ENCODE results near the gene RFX5.

RFX5 gene

GRCh38 chr1:151325231-151325630 lies 21.8 kb downstream of the RFX5 start:
- DNase-seq (ENCODE audit: low spot score), result no peak

GRCh38 chr1:151324390-151324930 lies 22.6 kb downstream of the RFX5 start:
- no peak for DNase-seq (ENCODE audit: low spot score)

GRCh38 chr1:151318975-151319374 lies 28.1 kb downstream of the RFX5 start:
- DNase-seq (ENCODE audit: low spot score), result no peak

DNA sequence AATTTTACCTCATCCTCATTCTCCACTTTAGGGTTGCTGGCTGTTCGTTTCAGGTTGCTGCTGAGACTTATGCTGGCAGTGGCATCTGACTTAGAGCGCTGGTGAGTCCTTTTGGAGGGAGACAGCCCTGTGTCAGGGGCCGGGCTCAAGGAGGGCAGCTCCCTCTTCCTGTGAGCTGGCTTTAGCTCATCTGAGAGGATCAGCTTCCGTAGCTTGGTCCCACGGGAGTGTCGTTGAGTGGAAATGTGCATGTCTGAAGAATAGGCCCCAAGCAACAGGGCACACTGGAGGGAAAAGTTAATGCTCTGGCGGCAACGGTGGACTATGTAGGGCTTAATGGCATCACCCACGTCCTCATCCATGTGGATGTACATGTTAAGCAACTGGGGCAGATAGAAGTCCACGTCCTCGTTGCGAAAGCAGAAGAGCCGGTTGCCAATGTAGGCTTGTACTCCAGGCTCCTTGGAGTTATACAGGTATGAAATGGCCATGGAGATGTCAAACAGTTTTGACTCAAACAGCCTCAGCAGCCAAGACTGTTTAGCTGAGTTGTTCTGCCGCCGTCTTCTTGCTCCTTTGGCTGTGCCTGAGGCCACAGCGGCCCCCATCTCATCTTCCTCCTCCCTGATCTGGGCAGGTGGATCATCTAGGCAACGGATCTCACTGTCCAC lies 31.4 kb downstream of the RFX5 start:
- DNase-seq (ENCODE audit: low spot score), result no peak

DNA sequence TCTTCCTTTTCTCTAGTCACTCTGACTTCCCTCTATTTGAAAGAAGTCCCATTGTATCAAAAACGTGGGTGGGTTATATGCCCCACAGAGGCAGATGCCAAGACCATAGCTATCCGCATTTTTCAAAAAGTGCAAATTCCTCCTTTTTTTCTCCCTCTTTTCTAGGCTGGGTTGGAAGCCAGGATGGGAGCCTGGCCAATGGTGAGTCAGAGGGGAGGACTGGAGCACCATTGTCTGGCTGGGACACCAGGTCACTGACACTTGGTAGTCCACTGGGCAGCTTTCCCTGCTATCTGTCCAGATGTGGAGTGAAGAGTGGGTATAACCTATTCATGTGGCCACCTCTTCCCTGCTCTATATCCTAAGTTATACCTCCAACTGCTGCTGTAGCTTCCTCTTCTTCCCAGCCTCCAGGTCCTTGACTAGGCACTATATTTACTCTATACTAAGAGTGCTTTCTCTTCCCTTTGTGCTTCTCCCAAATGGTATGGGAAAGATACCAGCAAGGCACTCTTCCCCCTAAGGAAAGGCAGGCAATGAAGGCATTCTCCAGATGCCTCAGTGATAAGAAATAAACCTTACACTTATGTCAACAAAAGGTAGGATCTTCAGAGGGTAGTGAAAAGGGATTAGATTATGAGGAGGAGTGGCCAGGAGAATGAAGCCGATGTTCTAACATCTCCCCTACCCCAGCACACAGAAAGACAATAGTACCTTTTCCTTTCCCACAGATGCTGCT lies 32.7 kb downstream of the RFX5 start:
- no peak for DNase-seq (ENCODE audit: low spot score)

GRCh38 chr1:151313501-151313900 lies 33.6 kb downstream of the RFX5 start:
- no peak for DNase-seq (ENCODE audit: low spot score)

GRCh38 chr1:151312826-151313225 lies 34.2 kb downstream of the RFX5 start:
- no peak for DNase-seq (ENCODE audit: low spot score)

DNA sequence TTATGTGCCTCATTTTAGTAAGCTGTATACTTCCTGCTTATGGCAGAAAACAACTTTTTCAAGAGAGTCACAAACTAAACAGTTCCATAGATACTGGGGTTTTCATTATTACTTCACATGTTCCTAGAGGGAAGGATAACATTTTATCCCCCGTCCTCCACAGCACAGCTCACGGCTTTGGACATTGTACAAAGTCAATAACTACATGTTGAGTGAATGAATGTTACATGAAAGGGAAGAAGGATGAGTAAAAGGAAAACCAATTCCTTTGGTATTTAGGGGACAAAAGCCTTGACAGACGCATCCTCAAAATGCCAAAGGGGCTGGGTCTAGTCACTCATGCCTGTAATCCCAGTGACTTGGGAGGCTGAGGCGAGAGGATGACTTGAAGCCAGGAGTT lies 34.6 kb downstream of the RFX5 start:
- no peak for DNase-seq (ENCODE audit: low spot score)

DNA sequence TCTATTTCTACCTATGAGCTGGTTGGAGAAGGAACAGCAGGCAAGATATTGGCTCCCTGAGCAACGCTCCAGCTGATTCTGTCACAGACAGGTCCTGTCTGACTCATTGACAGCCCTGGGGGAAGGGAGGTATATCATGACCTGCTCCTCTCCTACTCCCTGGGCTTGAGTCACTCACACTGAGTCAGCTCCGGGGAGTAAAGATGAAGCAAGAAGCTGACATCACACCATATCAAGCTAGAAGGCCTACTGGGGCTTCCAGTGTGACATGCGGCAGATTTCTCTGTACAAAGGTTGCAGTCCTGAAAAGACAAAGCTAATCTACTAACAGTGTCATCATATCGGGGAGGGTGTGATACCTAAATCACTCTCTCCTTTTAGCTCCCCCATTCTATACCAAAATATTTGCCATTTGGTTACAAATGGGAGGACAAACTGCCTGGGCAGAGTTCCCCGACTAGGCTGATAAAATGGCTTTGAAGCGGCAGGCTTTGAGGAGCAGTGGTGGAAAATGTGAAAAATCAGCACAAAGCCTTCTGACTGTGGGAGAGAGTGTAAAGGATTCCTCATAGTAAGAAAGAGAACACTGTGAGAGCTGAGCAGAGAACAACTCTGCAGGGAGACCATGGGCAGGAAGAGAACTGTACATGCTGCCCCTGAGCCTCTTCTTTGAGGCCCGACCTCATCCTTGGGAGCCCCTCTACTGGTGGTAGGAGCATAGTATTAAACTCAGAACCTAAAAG lies 35.3 kb downstream of the RFX5 start:
- no peak for DNase-seq (ENCODE audit: low spot score)

- no peak for DNase-seq (ENCODE audit: low spot score)
Measured at GRCh38 chr1:151311011-151311410, 36.0 kb downstream of the RFX5 start.

- no peak for DNase-seq (ENCODE audit: low spot score)
Measured at GRCh38 chr1:151309811-151310323, 37.2 kb downstream of the RFX5 start.

DNA sequence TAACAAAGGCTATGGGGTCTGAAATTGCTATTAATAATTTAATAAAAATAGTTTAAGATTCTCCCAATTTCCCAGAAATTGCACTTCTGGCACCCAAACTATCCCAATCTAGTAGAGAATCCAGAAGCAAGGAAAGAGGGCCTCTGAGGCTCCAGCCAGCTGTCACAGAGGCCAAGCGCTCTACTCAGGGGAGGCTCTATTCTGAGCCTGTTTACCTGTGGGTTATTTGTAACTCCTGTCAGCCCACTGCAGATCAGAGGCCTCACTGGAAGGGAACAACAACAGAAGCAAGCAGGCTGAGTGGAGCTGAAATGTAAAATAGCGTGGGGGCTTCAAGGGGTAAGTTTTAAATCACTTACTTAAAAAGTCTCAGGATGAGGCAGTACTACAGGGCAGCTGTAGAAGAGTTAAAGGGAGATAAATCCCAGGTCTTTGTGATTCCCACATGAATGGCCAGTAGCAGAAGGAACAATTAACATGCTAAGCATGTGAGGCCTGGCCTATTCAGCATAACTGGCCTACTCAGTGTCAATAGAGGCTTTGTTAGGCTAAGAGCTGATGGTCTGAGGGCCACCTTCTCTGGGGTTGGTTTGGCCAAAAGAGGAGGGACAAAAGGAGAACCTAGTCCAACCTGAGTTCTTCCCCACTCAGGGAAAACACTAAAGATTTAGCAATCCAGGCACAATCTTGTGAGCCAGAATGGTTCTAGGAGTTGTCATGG lies 52.1 kb downstream of the RFX5 start:
- no peak for DNase-seq (ENCODE audit: low spot score)

DNA sequence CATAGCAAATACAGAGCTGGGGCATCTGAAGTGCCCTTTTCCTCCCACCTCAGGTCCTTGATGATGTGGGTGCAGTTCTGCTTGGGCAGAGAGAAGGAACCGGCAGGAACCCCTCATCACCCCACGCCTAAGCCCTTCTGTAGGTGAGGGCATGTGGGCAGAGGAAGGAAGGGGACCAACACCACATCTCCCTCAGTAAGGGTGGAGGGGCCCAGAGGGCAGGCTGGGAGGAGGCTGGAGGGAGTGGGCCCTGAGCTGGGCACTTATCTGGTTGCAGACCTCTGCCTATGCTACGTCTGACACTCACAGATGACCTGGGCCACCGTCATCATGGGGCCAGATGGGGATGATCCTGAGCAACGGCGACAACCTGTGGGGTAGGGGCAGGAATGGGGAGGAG lies 54.0 kb downstream of the RFX5 start:
- DNase-seq (ENCODE audit: low spot score), result no peak

- DNase-seq (ENCODE audit: low spot score), result no peak
Measured at GRCh38 chr1:151292207-151293030, 54.6 kb downstream of the RFX5 start.

DNA sequence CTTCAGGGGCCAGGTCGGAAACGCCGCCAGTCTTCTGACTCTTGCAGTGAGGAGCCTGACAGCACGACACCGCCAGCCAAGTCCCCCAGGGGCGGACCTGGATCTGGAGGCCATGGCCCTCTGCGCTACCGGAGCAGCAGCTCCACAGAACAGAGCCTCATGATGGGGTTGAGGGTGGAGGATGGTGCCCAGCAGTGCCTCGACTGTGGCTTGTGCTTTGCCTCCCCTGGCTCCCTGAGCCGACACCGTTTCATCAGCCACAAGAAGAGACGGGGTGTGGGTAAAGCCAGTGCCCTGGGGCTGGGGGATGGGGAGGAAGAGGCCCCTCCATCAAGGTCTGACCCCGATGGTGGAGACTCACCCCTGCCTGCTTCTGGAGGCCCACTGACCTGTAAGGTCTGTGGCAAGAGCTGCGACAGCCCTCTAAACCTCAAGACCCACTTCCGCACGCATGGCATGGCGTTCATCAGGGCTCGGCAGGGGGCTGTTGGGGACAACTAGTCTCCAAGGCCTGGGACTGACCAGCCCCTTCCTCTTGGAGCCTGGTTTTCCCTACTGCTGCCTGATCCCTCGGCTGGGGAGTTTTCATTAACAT lies 56.2 kb downstream of the RFX5 start:
- DNase-seq (ENCODE audit: low spot score), result no peak
